HepG2 (cell line): ENCODE measurements around the gene NET1. TPM values are rescaled to one million over a fixed set of nuclear protein-coding genes. Genes with fewer than 3 reads are reported as not detected.

Source experiments
- ATAC-seq: fragments of 200-7000 bp; cut with Tn5 transposase; 3 replicates; pipeline ENCODE4 v1.9.1; 2020; ENCODE audit warnings: mild to moderate bottlenecking, moderate library complexity
- BruUV-seq: library from RNA; stranded (reverse); fragments of 400-500 nt; replicated peaks from 2 replicates; lab custom pipeline; 2021; lab: Mats Ljungman, UMichigan
- CTCF ChIA-PET: fragments of 300-600 bp; formaldehyde crosslinking; extraction: SDS; loops from one replicate; lab custom pipeline; 2021; ENCODE audit warnings: low total read pairs, inconsistent platforms, low intra/inter-chr PET ratio; lab: Yijun Ruan, JAX
- POLR2A ChIA-PET: fragments of 350-600 bp; sonication (Branson Sonifier 250); formaldehyde crosslinking; loops from one replicate; lab custom pipeline; 2020; ENCODE audit warnings: antibody characterized with exemption, inconsistent platforms; lab: Yijun Ruan, JAX
- DNase-seq: peaks from one replicate; pipeline ENCODE4 v3.0.0-alpha.2; 2015; ENCODE audit warnings: low spot score
- FAIRE-seq: peaks from 3 replicates; lab custom pipeline; 2011; peaks lifted over from hg19 to GRCh38; lab: Jason Lieb, UNC
- H2AFZ ChIP-seq: one replicate; pipeline ENCODE4 v1.6.1; 2011; ENCODE audit warnings: low read length, inconsistent platforms
- H3K27ac ChIP-seq: fragments of 300-600 bp; 3 replicates; pipeline ENCODE4 v1.8.0; 2011; ENCODE audit warnings: mixed run types, mild to moderate bottlenecking, mixed read lengths, low read length, inconsistent platforms; ENCODE audit not compliant: insufficient read depth; ENCODE audit errors: extremely low read length
- H3K27me3 ChIP-seq, 2 experiments: fragments of 200-600 bp in 1 of 2; 2 replicates in 1 of 2; 3 replicates in 1 of 2; pipeline versions ENCODE4 v1.6.0 to v1.8.0; 2011; ENCODE audit warnings: low read length in 2 of 2, mild to moderate bottlenecking in 2 of 2, moderate library complexity in 2 of 2, inconsistent platforms in 1 of 2; ENCODE audit not compliant: insufficient read depth in 2 of 2, control insufficient read depth in 1 of 2
- H3K36me3 ChIP-seq, 2 experiments: fragments of 200-600 bp in 1 of 2; replicated peaks in 1 of 2; 2 replicates in 1 of 2; 3 replicates in 1 of 2; pipeline versions ENCODE4 v1.5.1 to v1.8.0; 2011; ENCODE audit warnings: low read length in 2 of 2, inconsistent platforms in 1 of 2; ENCODE audit not compliant: insufficient read depth in 2 of 2, control insufficient read depth in 1 of 2
- H3K4me1 ChIP-seq: 2 replicates; pipeline ENCODE4 v1.5.1; 2012; ENCODE audit warnings: low read length, inconsistent platforms; ENCODE audit not compliant: insufficient read depth
- H3K4me2 ChIP-seq: 2 replicates; pipeline ENCODE4 v1.6.0; 2011; ENCODE audit warnings: low read depth, low read length, inconsistent platforms
- H3K4me3 ChIP-seq, 3 experiments: fragments of 200-600 bp in 1 of 3; sonication (generic), shearing (Covaris generic) in 1 of 3; replicated peaks in 1 of 3; 2 replicates each; pipeline ENCODE4 v1.5.1; 2011 to 2016; ENCODE audit warnings: low read length in 3 of 3, inconsistent platforms in 2 of 3, low read depth in 2 of 3, mild to moderate bottlenecking in 2 of 3, control low read depth in 1 of 3, mixed read lengths in 1 of 3; ENCODE audit not compliant: insufficient read depth in 1 of 3
- H3K79me2 ChIP-seq: one replicate; pipeline ENCODE4 v1.6.1; 2011; ENCODE audit warnings: low read length, inconsistent platforms; ENCODE audit not compliant: insufficient read depth
- H3K9ac ChIP-seq: 2 replicates; pipeline ENCODE4 v1.6.0; 2011; ENCODE audit warnings: mild to moderate bottlenecking, low read depth, low read length, inconsistent platforms; ENCODE audit not compliant: insufficient read depth
- H3K9me3 ChIP-seq: 2 replicates; pipeline ENCODE4 v1.5.1; 2012; ENCODE audit warnings: mild to moderate bottlenecking, low read length
- H4K20me1 ChIP-seq: 2 replicates; pipeline ENCODE4 v1.6.0; 2011; ENCODE audit warnings: inconsistent platforms, mild to moderate bottlenecking, low read length, moderate library complexity; ENCODE audit not compliant: insufficient read depth
- NFRKB ChIP-seq: fragments of 450-650 bp; IDR thresholded peaks from 2 replicates; pipeline ENCODE4 v1.6.1; 2017
- SKI ChIP-seq: fragments of 450-650 bp; IDR thresholded peaks from one replicate; pipeline ENCODE4 v1.6.1; 2018; ENCODE audit warnings: mild to moderate bottlenecking; ENCODE audit not compliant: partially characterized antibody
- SOX5 ChIP-seq: IDR thresholded peaks from 2 replicates; pipeline ENCODE4 v1.6.1; 2016; ENCODE audit warnings: borderline replicate concordance
- TBP ChIP-seq: sonication (generic); formaldehyde crosslinking; IDR thresholded peaks from 2 replicates; pipeline ENCODE4 v1.5.0; 2020; ENCODE audit warnings: missing genetic modification reagents
- ZNF124 ChIP-seq: sonication (generic); formaldehyde crosslinking; IDR thresholded peaks from 2 replicates; pipeline ENCODE4 v1.4.0; 2020; ENCODE audit warnings: missing genetic modification reagents
- ZNF205 ChIP-seq: IDR thresholded peaks from 2 replicates; pipeline ENCODE4 v1.6.1; 2018; ENCODE audit warnings: missing biosample characterization, missing genetic modification reagents
- ZNF737 ChIP-seq: sonication (generic); formaldehyde crosslinking; IDR thresholded peaks from 2 replicates; pipeline ENCODE4 v1.5.0; 2020; ENCODE audit warnings: missing genetic modification reagents, mild to moderate bottlenecking, borderline replicate concordance
- ZNF883 ChIP-seq: sonication (generic); formaldehyde crosslinking; IDR thresholded peaks from 2 replicates; pipeline ENCODE4 v1.5.1; 2020; ENCODE audit warnings: mild to moderate bottlenecking, missing genetic modification reagents; ENCODE audit errors: not compliant biosample characterization
- ZSCAN21 ChIP-seq: sonication (generic); formaldehyde crosslinking; IDR thresholded peaks from 2 replicates; pipeline ENCODE4 v1.8.0; 2022; ENCODE audit warnings: mild to moderate bottlenecking, missing genetic modification reagents, moderate library complexity, borderline replicate concordance
- whole genome bisulfite sequencing: methylation state at CpG from one replicate; pipeline ENCODE4 v1.1.6; 2017; ENCODE audit warnings: low lambda C conversion rate; 5-methylcytosine and 5-hydroxymethylcytosine counted together
- in situ Hi-C: cut with HindIII; loops from 2 replicates; pipeline ENCODE4 v1.10.0; 2017; ENCODE audit warnings: low pct_unique_long_range_greater_than_20kb; ENCODE audit not compliant: extremely low pct_ligation_motif_present
- intact Hi-C: fragments of 100-400 bp; cut with micrococcal nuclease; formaldehyde crosslinking; loops from one replicate; pipeline ENCODE4 v1.10.0; 2022; ENCODE audit not compliant: unreplicated experiment
- polyA plus RNA-seq, 8 experiments: library from polyadenylated mRNA; depleted of rRNA in 3 of 8; stranded (reverse) in 7 of 8; unstranded in 1 of 8; fragments of >200 nt; fragmentation: Illumina TruSeq in 4 of 8; extraction: Trizol in 4 of 8; gene quantifications; 2 replicates each; pipeline versions ENCODE4 v1.2.1 to v1.2.3, GENCODE V29; 2011 to 2016; ENCODE audit warnings: low read depth in 4 of 8, missing spikeins in 1 of 8, mixed read lengths in 1 of 8; ENCODE audit not compliant: insufficient read depth in 1 of 8
- total RNA-seq, 5 experiments: library from RNA; depleted of rRNA; stranded (reverse); fragments of >200 nt; fragmentation: Illumina TruSeq; extraction: Trizol; gene quantifications; 2 replicates each; pipeline ENCODE4 v1.2.3, GENCODE V29; 2016; ENCODE audit warnings: low read depth in 1 of 5
- TF ChIP-seq, protein P1 (sequence below): sonication (generic); formaldehyde crosslinking; IDR thresholded peaks from 2 replicates; pipeline ENCODE4 v1.5.0; 2020; ENCODE audit warnings: mild to moderate bottlenecking, missing genetic modification reagents, borderline replicate concordance
- TF ChIP-seq, protein P2 (sequence below): IDR thresholded peaks from 2 replicates; pipeline ENCODE4 v1.6.1; 2016; ENCODE audit warnings: low read depth, control low read depth

The NET1 gene
- total and polyA plus RNA-seq, 2 of the 13 experiments (the other 11 are each of a cell fraction or from before 2014, with no cell fraction given): 48.1 to 65.8 TPM

DNA sequence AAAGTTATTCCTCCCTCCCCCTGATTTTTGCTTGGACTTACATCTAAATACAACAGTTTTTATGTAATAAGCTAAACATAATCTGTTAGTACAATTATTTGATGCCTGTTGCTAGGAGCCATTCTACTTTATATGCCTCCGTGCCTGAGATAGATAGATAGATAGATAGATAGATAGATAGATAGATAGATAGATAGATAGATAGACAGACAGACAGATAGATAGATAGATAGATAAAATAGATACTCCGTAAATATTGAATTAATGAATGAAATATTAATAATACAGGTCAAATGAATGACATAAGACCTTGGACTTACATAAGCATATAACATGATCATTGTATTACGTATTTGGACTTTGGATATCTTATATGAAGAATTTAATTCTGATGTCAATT lies 23.0 kb downstream of the NET1 start:
- Histone ChIP-seq H2AFZ (no peak overlapping the region), H3K4me2 (no peak overlapping the region), H3K9ac (no peak overlapping the region), H3K27me3 (no peaks in the 10 kb centered on the region), H3K4me3 (no peak overlapping the region), H3K27ac (no peak overlapping the region), H3K36me3 (peaks cover 3 to 6% of the 10 kb centered on the region in 2 experiments; a peak in 3 of 5 replicates), H3K79me2 (peaks cover 2% of the 10 kb centered on the region), H3K4me1 (peaks cover 17% of the 10 kb centered on the region), H3K9me3 (no peaks in the 10 kb centered on the region), H4K20me1 (no peaks in the 10 kb centered on the region)
- 94% methylated on average over 3 of the region's 3 CpGs for WGBS
- POLR2A ChIA-PET: no interaction called here
- DNase-seq (no peak), FAIRE-seq (no peak), ATAC-seq (no peak)
- intact Hi-C loops (loop anchor here (10.0 kb wide), 1 partner anchor 451 kb away; no protein-coding TSS in a partner anchor), in situ Hi-C loops (loop anchor here (10.0 kb wide), 1 partner anchor 611 kb away; the partner anchor contains the start of gene AKR1E2)
- no TSS peak for BruUV-seq
- CTCF ChIA-PET: interaction anchor here (1.8 to 2.8 kb wide), 2 partner anchors 586 to 620 kb away, joined by 5 to 25 read pairs; no protein-coding TSS in a partner anchor
- TF ChIP-seq ZSCAN21 (CRISPR knock-in tag): no peak
- no peak for TF ChIP-seq ZNF737 (CRISPR knock-in tag)
- TF ChIP-seq SKI: no peak
- TF ChIP-seq ZNF883 (CRISPR knock-in tag): no peak
- TF ChIP-seq ZNF205: no peak
- no peak for TF ChIP-seq NFRKB
- TF ChIP-seq, protein P1, sequence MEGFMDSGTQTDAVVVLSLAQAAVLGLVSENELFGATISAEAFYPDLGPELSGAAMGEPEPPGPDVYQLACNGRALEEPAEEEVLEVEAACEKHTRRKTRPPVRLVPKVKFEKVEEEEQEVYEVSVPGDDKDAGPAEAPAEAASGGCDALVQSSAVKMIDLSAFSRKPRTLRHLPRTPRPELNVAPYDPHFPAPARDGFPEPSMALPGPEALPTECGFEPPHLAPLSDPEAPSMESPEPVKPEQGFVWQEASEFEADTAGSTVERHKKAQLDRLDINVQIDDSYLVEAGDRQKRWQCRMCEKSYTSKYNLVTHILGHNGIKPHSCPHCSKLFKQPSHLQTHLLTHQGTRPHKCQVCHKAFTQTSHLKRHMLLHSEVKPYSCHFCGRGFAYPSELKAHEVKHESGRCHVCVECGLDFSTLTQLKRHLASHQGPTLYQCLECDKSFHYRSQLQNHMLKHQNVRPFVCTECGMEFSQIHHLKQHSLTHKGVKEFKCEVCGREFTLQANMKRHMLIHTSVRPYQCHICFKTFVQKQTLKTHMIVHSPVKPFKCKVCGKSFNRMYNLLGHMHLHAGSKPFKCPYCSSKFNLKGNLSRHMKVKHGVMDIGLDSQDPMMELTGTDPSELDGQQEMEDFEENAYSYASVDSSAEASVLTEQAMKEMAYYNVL (CRISPR knock-in tag): no peak
- no peak for TF ChIP-seq SOX5
- TF ChIP-seq ZNF124: no peak
- TF ChIP-seq, protein P2, sequence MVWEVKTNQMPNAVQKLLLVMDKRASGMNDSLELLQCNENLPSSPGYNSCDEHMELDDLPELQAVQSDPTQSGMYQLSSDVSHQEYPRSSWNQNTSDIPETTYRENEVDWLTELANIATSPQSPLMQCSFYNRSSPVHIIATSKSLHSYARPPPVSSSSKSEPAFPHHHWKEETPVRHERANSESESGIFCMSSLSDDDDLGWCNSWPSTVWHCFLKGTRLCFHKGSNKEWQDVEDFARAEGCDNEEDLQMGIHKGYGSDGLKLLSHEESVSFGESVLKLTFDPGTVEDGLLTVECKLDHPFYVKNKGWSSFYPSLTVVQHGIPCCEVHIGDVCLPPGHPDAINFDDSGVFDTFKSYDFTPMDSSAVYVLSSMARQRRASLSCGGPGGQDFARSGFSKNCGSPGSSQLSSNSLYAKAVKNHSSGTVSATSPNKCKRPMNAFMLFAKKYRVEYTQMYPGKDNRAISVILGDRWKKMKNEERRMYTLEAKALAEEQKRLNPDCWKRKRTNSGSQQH: no peak
- TF ChIP-seq TBP: no peak
